Fibroblast of lung (primary cell): ENCODE data around the gene BMP3. TPM values are rescaled to one million over a fixed set of nuclear protein-coding genes. Genes with fewer than 3 reads are reported as not detected.

Experiments
- DNase-seq, 2 donors: peaks; one replicate each; pipeline versions ENCODE4 v3.0.0 to v3.0.0-alpha.2; 2010; ENCODE audit warnings: low read depth in 2 of 2
- H2AFZ ChIP-seq: 2 replicates; pipeline ENCODE4 v1.5.1; 2012; ENCODE audit warnings: low read length, control low read depth, inconsistent platforms
- H3K27ac ChIP-seq: 2 replicates; pipeline ENCODE4 v1.5.1; 2011; ENCODE audit warnings: low read length, control low read depth; ENCODE audit not compliant: insufficient read depth
- H3K27me3 ChIP-seq: 2 replicates; pipeline ENCODE4 v1.5.1; 2011; ENCODE audit warnings: mild to moderate bottlenecking, low read length; ENCODE audit not compliant: control insufficient read depth, insufficient read depth
- H3K36me3 ChIP-seq: 2 replicates; pipeline ENCODE4 v1.5.1; 2011; ENCODE audit warnings: low read length; ENCODE audit not compliant: control insufficient read depth, insufficient read depth
- H3K4me1 ChIP-seq: 2 replicates; pipeline ENCODE4 v1.5.1; 2011; ENCODE audit warnings: low read length; ENCODE audit not compliant: control insufficient read depth, insufficient read depth; ENCODE audit errors: extremely low read depth
- H3K4me2 ChIP-seq: 2 replicates; pipeline ENCODE4 v1.5.1; 2011; ENCODE audit warnings: low read length, control low read depth; ENCODE audit not compliant: insufficient read depth; ENCODE audit errors: extremely low read depth
- H3K4me3 ChIP-seq, 4 experiments: fragments of 200-600 bp in 1 of 4; sonication (generic) in 1 of 4; replicated peaks in 1 of 4; 2 replicates each; pipeline ENCODE4 v1.5.1; 2011 to 2016; ENCODE audit warnings: low read length in 4 of 4, low read depth in 3 of 4, mild to moderate bottlenecking in 3 of 4, control low read depth in 2 of 4, inconsistent platforms in 1 of 4, mixed read lengths in 1 of 4; ENCODE audit not compliant: insufficient read depth in 1 of 4; ENCODE audit errors: control extremely low read depth in 1 of 4
- H3K79me2 ChIP-seq: 2 replicates; pipeline ENCODE4 v1.5.1; 2012; ENCODE audit warnings: mild to moderate bottlenecking, low read length, inconsistent platforms; ENCODE audit not compliant: control insufficient read depth, insufficient read depth
- H3K9ac ChIP-seq: 2 replicates; pipeline ENCODE4 v1.5.1; 2011; ENCODE audit warnings: mild to moderate bottlenecking, low read length, control low read depth; ENCODE audit not compliant: insufficient read depth
- H3K9me3 ChIP-seq: 2 replicates; pipeline ENCODE4 v1.5.1; 2012; ENCODE audit warnings: low read depth, low read length; ENCODE audit not compliant: control insufficient read depth, insufficient read depth
- H4K20me1 ChIP-seq: 2 replicates; pipeline ENCODE4 v1.5.1; 2011; ENCODE audit warnings: low read length; ENCODE audit not compliant: control insufficient read depth, insufficient read depth; ENCODE audit errors: extremely low read depth
- CTCF ChIP-seq, 2 donors: IDR thresholded peaks in 1 of 2; conservative IDR thresholded peaks in 1 of 2; 1 replicate in 1 of 2; 2 replicates in 1 of 2; pipeline ENCODE4 v1.5.1; 2011 to 2012; ENCODE audit warnings: low read length in 2 of 2, control low read depth in 1 of 2, inconsistent platforms in 1 of 2, low read depth in 1 of 2, mild to moderate bottlenecking in 1 of 2
- EZH2 ChIP-seq: IDR thresholded peaks from 2 replicates; pipeline ENCODE4 v1.5.1; 2012; ENCODE audit warnings: low read length, control low read depth, mild to moderate bottlenecking; ENCODE audit errors: missing control alignments
- polyA plus RNA-seq, 2 donors: library from polyadenylated mRNA; depleted of rRNA in 1 of 2; stranded (reverse) in 1 of 2; unstranded in 1 of 2; fragments of >200 nt; gene quantifications; 2 replicates each; pipeline ENCODE4 v1.2.1, GENCODE V29; 2011 to 2012; ENCODE audit warnings: missing spikeins in 1 of 2
- total RNA-seq: library from RNA; depleted of rRNA; stranded (reverse); fragments of >200 nt; gene quantifications from 2 replicates; pipeline ENCODE4 v1.2.1, GENCODE V29; 2014

BMP3 gene
- total and polyA plus RNA-seq, 2 donors (not counting 1 experiment from before 2014, with no cell fraction given): 0.05 to 0.17 TPM

GRCh38 chr4:81085291-81085690 lies 54.8 kb downstream of the BMP3 start:
- Histone ChIP-seq H3K9me3 (no peaks in the 10 kb centered on the region), H3K9ac (no peak overlapping the region), H3K4me1 (no peaks in the 10 kb centered on the region), H3K27me3 (no peaks in the 10 kb centered on the region), H3K27ac (no peak overlapping the region), H3K79me2 (no peaks in the 10 kb centered on the region), H3K4me2 (no peak overlapping the region), H3K4me3 (no peak overlapping the region), H3K36me3 (no peaks in the 10 kb centered on the region), H2AFZ (no peak overlapping the region), H4K20me1 (no peaks in the 10 kb centered on the region)
- peak in 1 of 2 donors; percentile 15 for DNase-seq
- TF ChIP-seq CTCF (conservative IDR thresholded peaks at IDR 0.05 in 1 of 2, IDR thresholded peaks at IDR 0.05 in 1 of 2; ENCODE audit: low read depth in 1 of 2, low read length in 2 of 2) (no peak), EZH2 (no peak)

GRCh38 chr4:81085979-81086378 lies 55.5 kb downstream of the BMP3 start:
- Histone ChIP-seq H3K36me3 (no peaks in the 10 kb centered on the region), H3K9me3 (no peaks in the 10 kb centered on the region), H3K4me2 (no peak overlapping the region), H3K4me3 (no peak overlapping the region), H3K27me3 (no peaks in the 10 kb centered on the region), H3K79me2 (no peaks in the 10 kb centered on the region), H3K4me1 (no peaks in the 10 kb centered on the region), H3K9ac (no peak overlapping the region), H2AFZ (no peak overlapping the region), H4K20me1 (no peaks in the 10 kb centered on the region), H3K27ac (no peak overlapping the region)
- no peak for DNase-seq
- TF ChIP-seq EZH2: no peak
- no peak for TF ChIP-seq CTCF (conservative IDR thresholded peaks at IDR 0.05 in 1 of 2, IDR thresholded peaks at IDR 0.05 in 1 of 2; ENCODE audit: low read depth in 1 of 2, low read length in 2 of 2)

DNA sequence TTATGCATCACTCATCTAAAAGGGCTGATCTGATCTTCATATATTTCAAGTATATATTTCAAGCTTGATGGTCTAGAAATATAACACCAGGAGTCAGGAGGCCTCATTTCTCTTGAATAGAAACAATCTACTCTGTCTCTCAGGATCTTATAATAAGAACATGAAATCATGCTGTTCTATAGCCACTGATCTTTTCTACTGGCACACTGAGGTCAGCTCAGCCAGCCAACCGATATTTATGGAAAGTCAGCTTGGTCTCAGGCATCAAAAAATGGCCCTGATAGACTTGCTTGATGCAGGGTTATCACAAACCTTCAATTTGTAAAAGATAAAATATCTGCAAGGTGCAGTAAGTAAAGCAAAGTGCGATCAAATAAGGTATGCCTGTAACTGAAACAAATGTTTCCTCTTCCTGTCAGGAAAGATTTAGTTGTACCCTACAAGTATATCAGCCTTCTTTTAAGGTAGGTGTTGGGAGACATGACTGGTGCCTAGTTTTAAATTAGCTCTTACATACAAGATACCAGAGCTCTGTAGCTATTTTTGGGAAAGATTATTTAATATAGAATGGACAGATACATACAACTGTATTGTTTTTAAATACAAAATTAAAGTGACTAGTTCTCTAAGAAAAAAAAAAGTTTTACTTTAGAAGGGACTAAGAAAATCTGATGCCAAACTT lies 63.4 kb downstream of the BMP3 start:
- Histone ChIP-seq H3K79me2 (no peaks in the 10 kb centered on the region), H3K4me1 (no peaks in the 10 kb centered on the region)
- TF ChIP-seq CTCF (conservative IDR thresholded peaks at IDR 0.05 in 1 of 2, IDR thresholded peaks at IDR 0.05 in 1 of 2; ENCODE audit: low read depth in 1 of 2, low read length in 2 of 2) (no peak), EZH2 (no peak)

More for the DNA sequence above, 63.4 kb downstream of the BMP3 start:
- Histone ChIP-seq H2AFZ (no peak overlapping the region), H3K9ac (no peak overlapping the region), H3K27me3 (no peaks in the 10 kb centered on the region), H3K4me3 (no peak overlapping the region), H4K20me1 (no peaks in the 10 kb centered on the region), H3K36me3 (no peaks in the 10 kb centered on the region), H3K4me2 (no peak overlapping the region), H3K27ac (no peak overlapping the region), H3K9me3 (no peaks in the 10 kb centered on the region)
- no peak for DNase-seq
